HG03159 (cell line): Measurements from ENCODE around the gene PHKG2.

Experiments used
- ATAC-seq: cut with Tn5 transposase; IDR thresholded peaks from one replicate; pipeline ENCODE4 v1.9.1; 2021; ENCODE audit warnings: mild to moderate bottlenecking, moderate library complexity; ENCODE audit not compliant: unreplicated experiment

Gene PHKG2

DNA sequence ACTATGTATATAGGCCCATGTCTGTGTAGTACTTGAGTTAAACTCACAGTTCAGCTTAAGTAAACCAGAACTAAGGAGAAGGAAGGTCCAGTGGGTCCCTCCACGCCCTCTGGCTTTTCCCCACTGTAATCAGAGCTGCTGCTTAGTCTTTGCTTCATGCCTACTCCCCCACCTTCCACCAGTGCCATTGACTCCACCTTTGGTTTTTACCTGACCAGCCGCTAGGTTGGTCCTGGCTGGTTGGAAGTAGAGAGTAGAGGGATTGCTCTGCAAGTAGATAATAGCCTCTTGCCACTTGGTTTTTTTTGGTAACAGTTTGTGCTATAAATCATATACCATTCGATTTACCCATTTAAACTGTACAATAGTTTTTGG lies 22.8 kb upstream of the PHKG2 start:
- no peak for ATAC-seq

DNA sequence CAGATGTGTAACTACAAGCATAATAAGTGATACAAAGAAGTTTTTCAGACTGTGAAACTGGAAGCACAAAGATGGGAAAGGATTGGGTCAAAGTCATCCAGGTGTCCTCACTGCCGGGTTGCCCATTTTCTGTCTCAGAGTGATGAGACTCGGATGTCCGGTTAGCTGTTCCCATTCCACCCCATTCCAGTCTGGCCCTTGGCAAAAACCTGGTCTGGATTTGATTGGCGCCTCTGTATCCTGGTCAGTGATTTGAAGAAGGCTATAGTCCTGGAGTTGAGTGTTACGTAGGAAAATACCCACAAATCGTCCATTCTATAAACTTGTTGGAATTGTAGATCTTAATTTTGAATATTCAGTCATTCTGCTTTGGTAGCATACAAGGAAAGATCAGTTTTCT lies 19.9 kb upstream of the PHKG2 start:
- ATAC-seq = no peak

DNA sequence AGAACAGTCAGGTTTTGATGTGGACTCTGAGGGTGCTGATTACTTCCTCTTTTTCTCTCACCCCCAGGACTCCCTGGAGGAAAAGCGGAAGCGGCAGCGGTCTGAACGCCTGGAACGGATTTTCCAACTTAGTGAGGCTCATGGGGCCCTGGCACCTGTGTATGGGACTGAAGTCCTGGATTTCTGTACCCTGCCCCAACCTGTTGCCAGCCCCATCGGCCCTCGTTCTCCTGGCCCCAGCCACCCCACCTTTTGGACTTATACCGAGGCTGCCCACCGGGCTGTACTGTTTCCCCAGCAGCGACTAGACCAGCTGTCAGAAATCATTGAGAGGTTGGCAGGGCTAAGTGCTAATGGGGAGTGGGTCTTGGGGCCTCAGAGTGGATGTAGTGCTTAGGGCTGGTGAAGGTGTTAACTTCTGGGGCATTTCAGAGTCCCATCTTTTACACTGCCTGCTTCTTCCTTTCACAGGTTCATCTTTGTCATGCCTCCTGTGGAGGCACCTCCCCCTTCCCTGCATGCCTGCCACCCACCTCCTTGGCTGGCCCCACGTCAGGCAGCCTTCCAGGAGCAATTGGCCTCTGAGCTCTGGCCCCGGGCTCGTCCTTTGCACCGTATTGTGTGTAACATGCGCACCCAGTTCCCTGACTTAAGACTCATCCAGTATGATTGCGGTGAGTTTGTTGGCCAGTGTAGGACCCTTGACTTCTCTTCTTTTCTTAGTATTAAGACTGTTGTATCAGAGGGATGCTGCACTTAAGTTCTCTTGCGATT lies 19.1 kb upstream of the PHKG2 start:
- ATAC-seq = no peak

DNA sequence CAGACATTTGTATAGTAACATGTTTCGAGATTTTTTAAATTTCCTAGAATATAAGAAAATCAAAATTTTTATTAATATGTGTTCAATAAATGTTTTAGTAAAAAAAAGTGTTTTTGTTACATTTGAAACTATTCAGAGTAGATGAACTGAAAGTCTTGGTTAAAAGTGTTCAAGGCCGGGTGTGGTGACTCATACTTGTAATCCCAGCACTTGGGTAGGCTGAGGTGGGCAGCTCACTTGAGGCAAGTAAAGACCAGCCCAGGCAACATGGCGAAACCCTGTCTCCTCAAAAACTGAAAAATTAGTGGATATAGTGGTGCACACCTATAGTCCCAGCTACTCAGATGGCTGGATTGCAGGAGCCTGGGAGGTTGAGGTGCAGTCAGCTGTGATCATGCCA lies 16.8 kb upstream of the PHKG2 start:
- ATAC-seq = no peak

DNA sequence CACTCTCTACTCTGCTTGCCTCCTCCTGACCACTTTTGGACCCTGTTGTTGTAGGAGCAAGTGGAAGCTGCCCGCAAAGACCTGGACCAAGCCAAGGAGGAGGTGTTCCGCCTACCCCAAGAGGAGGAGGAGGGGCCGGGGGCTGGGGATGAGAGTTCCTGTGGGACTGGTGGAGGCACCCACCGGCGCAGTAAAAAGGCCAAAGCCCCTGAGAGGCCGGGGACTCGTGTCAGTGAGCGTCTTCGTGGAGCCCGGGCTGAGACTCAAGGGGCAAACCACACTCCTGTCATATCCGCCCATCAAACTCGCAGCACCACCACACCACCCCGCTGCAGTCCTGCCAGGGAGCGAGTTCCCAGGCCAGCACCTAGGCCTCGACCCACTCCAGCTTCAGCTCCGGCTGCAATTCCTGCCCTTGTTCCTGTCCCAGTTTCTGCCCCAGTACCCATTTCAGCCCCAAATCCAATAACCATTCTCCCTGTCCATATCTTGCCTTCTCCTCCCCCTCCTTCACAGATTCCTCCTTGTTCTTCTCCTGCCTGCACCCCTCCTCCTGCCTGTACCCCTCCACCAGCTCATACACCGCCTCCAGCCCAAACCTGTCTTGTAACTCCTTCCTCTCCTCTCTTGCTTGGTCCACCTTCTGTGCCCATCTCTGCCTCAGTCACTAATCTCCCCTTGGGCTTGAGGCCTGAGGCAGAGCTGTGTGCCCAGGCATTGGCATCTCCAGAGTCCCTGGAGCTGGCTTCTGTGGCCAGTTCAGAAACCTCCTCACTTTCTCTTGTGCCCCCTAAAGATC lies 11.0 kb upstream of the PHKG2 start:
- no peak for ATAC-seq

DNA sequence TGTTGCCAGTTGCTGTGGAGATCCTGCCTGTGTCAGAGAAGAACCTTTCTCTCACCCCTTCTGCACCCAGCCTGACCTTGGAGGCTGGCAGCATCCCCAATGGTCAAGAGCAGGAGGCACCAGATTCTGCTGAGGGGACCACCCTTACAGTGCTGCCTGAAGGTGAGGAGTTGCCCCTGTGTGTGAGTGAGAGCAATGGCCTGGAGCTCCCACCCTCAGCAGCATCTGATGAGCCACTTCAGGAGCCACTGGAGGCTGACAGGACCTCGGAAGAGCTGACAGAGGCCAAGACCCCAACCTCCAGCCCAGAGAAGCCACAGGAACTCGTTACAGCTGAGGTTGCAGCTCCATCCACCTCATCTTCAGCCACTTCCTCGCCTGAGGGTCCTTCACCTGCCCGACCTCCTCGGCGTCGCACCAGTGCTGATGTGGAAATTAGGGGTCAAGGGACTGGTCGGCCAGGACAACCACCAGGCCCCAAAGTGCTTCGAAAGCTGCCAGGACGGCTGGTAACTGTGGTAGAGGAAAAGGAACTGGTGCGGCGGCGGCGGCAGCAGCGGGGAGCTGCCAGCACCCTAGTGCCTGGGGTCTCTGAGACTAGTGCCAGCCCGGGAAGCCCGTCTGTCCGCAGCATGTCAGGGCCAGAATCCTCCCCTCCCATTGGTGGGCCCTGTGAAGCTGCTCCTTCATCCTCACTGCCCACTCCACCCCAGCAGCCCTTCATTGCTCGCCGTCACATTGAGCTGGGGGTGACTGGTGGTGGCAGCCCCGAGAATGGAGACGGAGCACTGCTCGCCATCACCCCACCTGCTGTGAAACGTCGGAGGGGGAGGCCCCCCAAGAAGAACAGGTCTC lies 10.2 kb upstream of the PHKG2 start:
- no peak for ATAC-seq

DNA sequence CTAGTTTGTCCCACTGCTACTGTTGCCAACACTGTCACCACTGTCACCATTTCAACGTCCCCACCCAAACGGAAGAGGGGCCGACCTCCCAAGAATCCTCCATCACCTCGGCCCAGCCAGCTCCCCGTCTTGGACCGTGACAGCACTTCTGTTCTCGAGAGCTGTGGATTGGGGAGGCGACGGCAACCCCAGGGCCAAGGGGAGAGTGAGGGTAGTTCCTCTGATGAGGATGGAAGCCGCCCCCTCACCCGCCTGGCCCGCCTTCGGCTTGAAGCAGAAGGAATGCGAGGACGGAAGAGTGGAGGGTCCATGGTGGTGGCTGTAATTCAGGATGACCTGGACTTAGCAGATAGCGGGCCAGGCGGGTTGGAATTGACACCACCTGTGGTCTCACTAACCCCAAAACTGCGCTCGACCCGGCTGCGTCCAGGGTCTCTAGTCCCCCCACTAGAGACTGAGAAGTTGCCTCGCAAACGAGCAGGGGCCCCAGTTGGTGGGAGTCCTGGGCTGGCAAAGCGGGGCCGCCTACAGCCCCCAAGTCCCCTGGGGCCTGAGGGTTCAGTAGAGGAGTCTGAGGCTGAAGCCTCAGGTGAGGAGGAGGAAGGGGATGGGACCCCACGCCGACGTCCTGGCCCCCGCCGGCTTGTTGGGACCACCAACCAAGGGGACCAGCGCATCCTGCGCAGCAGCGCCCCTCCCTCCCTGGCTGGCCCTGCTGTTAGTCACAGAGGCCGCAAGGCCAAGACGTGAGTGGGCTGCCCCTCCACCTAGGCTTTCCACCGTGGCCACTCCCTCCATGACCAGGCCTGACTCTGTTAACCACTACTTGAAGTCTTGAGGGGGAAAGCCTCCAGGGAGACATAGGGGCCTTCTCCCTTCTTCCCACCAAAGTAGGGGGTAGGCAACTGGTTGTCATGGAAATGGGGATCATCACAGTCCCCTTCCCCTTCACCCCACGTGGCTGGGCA lies 9.0 kb upstream of the PHKG2 start:
- no peak for ATAC-seq

DNA sequence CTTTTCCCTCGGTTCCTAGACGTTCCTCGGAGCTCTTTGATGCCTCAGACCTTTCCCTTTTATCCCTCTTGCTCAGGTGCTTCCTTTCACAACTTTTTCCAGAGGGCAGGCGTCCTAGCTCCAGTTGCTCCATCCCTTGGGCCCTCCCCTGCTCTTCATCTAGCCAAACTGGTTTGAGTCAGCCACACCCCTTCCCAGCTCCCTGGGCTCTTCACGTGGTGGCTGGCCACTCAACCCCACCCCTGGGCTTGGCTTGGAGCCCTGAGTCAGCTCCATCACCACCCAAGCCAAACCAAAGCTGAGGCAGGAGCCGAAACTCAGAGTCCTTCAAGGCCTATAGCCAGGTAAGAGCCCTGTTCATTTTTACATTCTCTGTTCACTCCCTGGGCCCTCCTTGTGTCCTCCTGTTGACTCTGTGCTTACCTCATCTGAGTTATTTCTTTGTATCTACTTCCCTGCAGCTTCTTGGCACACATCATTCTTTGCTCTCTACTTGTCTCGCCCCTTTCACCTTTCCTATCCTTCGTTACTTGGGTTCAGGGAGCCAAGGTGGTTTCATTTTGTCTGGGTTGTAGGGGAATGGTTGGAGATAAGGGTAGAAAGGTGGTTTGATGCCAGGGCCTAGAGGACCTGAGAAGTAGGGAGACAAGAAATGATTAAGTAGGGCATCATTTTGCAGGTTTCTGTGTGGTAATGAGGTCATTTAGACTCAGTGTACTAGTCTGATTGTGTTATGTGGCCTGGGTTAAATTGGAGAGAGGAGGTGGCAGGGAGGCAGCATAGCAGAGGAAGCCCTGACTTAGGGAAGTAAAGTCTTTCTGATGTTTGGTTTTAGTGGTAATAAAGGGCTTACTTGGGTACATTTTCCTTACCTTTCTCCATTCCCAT lies 7.6 kb upstream of the PHKG2 start:
- ATAC-seq = no peak

DNA sequence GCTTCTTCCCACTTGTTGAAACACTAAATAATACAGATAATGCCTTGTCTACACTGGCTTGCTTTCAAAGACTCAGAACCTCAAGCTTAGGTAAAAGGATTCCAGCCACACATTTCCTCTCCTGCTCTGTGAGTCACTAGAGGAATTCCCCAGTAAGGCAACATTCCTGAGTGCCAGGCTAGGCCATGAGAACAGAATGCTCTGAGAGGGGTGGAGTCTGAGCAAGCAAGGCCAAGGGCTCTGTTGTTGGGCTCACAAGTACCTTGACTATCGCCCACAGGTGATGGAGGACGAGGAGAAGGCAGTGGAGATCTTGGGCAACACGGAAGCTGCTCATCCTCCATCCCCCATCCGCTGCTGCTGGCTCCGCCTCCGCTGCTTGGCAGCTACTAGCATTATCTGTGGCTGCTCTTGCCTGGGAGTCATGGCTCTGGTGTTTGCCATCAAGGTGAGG lies 6.7 kb upstream of the PHKG2 start:
- ATAC-seq = no peak

DNA sequence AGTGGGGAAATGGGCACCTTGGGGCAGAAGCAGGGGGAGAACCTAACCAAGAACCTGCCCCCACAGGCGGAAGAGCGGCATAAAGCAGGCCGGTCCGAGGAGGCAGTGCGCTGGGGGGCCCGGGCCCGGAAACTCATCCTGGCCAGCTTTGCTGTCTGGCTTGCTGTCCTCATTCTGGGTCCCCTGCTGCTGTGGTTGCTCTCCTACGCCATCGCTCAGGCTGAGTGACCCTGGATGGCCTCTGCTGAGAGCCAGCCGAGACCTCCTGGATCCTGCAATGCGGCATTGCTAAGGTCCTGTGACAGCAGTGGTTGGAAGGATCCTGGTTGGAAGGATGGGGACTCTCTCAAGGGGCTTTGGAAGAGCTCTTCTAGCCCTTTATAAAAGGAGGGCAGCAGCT lies 4.5 kb upstream of the PHKG2 start:
- ATAC-seq = no peak

DNA sequence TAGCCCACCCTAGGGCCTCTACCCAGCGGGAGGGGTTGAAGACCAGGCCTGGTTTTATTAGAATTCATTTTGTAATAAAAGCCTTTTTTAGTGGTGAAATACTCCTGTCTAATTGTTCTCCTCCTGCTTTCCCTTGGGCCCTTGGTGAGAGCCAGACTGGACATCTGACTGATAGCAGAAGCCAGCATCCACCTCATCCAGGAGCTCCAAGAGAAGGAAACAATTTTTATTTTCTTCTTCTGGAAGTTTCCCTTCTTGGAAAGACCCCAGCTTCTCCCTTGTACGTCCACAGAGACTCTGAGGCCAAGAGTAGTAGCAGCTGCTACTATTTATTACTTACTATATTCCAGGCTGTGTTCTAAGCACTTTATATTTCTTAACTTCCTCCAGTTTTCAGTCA lies 4.0 kb upstream of the PHKG2 start:
- no peak for ATAC-seq

DNA sequence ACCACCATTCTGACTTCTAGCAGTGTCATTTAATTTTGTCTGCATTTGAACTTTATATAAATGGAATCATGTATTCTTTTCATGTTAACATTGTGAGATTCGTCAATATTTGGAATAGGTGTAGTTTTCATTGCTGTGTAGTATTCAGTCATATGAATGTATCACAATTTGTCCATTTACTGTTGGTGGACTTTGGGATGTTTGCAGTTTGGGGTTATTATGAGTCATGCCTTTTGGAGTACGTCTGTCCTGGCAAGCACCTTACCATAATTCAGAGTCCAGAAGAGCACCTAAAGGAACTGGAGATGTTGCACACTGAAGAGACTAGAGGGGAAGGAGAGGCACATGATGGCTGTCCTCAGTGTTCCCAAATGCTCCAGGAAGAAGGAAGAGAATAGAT lies 3.1 kb upstream of the PHKG2 start:
- no peak for ATAC-seq

DNA sequence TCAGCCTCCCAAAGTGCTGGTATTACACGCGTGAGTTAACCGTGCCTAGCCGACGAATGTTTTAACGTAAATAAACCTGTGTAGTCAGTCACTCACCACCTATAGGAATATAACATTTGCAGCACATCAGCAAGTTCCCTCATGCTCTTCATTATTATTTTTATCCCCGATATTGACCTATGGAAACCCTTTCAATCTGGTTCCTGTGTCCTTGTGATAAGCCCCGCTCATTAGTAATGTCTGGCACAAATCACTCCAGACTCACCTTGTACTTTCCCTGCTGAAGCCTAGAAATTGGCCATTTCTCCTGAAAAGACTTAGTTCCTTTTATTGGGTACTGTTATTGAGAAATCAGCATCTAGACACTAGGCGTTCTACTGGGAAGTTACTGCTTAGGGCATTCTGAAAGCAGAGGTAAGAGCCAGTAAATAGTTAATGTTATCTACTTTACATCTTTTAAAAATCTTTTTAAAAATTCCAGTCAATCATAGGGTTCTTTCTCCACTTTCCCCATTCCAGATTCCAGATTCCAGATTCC lies 1.5 kb upstream of the PHKG2 start:
- ATAC-seq = no peak

DNA sequence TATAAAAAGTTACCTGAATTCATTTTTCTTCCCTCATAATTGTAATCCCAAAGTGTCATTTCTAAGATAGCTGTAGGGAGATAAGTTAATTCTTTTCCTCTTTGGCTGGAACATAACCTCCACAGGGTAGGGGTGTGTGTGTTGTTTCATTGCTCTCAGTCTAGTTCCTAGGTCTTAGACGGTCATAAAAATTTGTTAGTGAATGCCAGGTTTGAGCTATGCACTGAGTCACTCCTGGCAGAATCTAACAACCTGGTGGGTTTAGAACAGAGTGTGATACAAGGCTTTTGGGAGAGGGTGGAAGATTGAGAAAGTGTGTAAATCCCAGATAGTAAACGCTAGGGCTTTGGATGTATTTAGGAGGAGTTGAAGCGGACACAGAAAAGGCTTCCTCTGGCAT lies 894 bp upstream of the PHKG2 start:
- ATAC-seq = no peak

DNA sequence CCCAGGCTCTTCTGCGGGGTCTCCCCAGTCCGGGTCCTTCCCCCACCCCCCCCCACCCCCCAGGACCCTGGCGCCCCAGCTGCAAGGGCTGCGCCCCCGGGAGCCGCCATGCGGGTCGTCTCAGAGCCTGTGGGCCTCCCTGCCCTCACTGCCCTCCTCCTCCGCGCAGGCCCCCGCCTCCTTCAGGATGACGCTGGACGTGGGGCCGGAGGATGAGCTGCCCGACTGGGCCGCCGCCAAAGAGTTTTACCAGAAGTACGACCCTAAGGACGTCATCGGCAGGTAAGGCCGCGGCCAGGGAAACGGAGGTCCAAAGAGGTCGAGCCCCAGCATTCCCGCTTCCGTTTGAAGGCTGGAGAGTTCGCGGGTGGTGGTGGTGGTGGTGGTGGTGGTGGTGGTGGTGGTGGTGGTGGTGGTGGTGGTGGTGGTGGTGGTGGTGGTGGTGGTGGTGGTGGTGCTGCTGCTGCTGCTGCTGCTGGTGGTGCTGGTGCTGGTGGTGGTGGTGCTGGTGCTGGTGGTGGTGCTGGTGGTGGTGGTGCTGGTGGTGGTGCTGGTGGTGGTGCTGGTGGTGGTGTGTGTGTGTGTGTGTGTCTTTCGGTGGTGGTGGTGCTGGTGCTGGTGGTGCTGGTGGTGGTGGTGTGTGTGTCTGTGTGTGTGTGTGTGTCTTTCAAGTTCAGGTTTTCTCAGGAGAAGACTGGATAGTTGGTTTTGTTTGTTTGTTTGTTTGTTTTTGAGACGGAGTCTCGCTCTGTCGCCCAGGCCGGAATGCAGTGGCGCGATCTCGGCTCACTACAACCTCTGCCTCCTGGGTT lies 615 bp downstream of the PHKG2 start:
- ATAC-seq = no peak

DNA sequence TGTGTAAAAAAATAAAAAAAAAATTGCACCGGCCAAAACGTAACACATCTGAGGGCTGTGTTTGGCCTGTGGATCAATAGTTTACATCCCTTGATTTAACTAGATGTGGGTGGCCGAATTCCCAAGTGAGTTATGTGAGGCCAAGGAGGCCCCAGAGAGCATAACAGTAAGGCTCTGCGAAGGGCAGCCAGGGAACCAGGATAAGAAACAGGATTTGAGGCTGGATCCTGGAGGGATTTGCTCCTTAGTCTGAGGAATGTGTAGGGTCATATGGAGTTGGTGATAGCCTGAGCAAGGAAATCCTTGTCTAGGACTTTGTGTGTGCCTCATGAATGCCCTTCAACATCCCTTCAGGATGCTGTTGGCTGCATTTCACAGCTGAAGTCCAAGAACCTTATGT lies 2.0 kb downstream of the PHKG2 start:
- no peak for ATAC-seq

DNA sequence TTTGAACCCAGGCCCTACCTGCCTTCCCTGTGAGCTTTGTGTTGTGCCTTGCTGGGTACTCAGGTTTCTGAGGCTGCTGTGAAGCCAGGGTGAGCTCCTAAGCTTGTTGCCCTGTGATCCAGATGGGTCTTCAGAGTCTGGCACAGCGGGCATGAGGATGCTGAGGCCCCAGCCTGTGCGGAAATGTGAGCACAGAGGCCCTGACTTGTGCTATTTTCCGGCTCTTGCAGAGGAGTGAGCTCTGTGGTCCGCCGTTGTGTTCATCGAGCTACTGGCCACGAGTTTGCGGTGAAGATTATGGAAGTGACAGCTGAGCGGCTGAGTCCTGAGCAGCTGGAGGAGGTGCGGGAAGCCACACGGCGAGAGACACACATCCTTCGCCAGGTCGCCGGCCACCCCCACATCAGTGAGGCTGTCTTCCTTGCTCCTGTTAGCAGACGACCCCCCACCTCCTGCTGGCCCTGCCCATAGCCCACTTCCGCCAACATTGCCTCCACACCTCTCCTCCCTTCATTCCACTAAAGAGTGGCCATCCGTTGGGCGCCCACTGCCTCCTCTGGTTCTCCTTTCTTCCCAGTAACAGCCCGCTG lies 2.7 kb downstream of the PHKG2 start:
- no peak for ATAC-seq

DNA sequence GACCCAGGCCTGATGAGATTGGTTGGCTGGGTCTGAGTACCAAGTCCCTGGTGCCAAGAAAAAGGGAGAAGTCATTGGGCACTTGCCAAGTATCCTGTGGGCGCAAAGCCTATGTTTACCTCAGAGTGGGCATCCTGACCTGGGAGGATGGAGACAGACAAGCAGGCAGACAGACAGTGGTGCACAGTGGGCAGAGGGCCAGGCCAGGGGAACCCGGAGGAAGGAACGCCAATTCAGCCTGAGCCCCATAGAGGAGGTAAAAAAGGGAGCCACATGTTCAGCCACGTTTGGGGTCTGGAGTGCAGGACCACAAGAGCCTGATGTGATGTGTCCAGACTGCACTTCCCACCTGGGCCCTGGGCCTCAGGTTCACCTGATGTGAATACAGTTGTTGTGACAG lies 5.4 kb downstream of the PHKG2 start:
- no peak for ATAC-seq
